Measurements from ENCODE around the gene SLC52A1.
"Not testable (repeated sequence)": the region's sequence is repeated elsewhere in the genome, so short reads cannot be mapped to it uniquely, and the experiment has no call there.

The SLC52A1 gene

GRCh38 chr17:5035315-5035714, at the start of gene SLC52A1:
TSS of gene SLC52A1 (minus strand) at chr17:5035426. CDS start at chr17:5034606, 820 bp downstream.
- no peak for DNase-seq

GRCh38 chr17:5080591-5080990, 45.4 kb upstream of the SLC52A1 start:
- no peak for DNase-seq

GRCh38 chr17:5078106-5079028, 43.1 kb upstream of the SLC52A1 start, which contains the start of gene ZFP3:
TSS of gene ZFP3 (plus strand) at chr17:5078467. CDS start at chr17:5091505, 13,038 bp downstream.
- DNase-seq, result peak; percentile 87

- no peak for DNase-seq
Observed at GRCh38 chr17:5077781-5078105, 42.5 kb upstream of the SLC52A1 start.

GRCh38 chr17:5077275-5077674, 42.0 kb upstream of the SLC52A1 start:
- not testable (repeated sequence) for DNase-seq

- not testable (repeated sequence) for DNase-seq
Observed at GRCh38 chr17:5075472-5075871, 40.2 kb upstream of the SLC52A1 start.

GRCh38 chr17:5069724-5070123, 34.5 kb upstream of the SLC52A1 start:
- no peak for DNase-seq

- DNase-seq, result no peak
Observed at GRCh38 chr17:5068236-5068635, 33.0 kb upstream of the SLC52A1 start.

GRCh38 chr17:5065227-5065744, 30.1 kb upstream of the SLC52A1 start:
- DNase-seq, result no peak

GRCh38 chr17:5055543-5055942, 20.3 kb upstream of the SLC52A1 start:
- DNase-seq, result no peak

- DNase-seq, result no peak
Observed at GRCh38 chr17:5050278-5050677, 15.1 kb upstream of the SLC52A1 start.

- no peak for DNase-seq
Observed at GRCh38 chr17:5049314-5049841, 14.2 kb upstream of the SLC52A1 start.

GRCh38 chr17:5047446-5047845, 12.2 kb upstream of the SLC52A1 start:
- no peak for DNase-seq

GRCh38 chr17:5045496-5045895, 10.3 kb upstream of the SLC52A1 start:
- no peak for DNase-seq

GRCh38 chr17:5044630-5045029, 9.4 kb upstream of the SLC52A1 start:
- DNase-seq, result no peak

- no peak for DNase-seq
Observed at GRCh38 chr17:5043524-5043923, 8.3 kb upstream of the SLC52A1 start.

GRCh38 chr17:5042157-5043022, 7.2 kb upstream of the SLC52A1 start:
- DNase-seq, result no peak

- DNase-seq, result no peak
Observed at GRCh38 chr17:5034651-5035050, 575 bp downstream of the SLC52A1 start.

GRCh38 chr17:5034063-5034462, 1.2 kb downstream of the SLC52A1 start:
- no peak for DNase-seq

- DNase-seq, result no peak
Observed at GRCh38 chr17:5033352-5034015, 1.7 kb downstream of the SLC52A1 start.

- no peak for DNase-seq
Observed at GRCh38 chr17:5032865-5033264, 2.4 kb downstream of the SLC52A1 start.

- DNase-seq, result peak; percentile 79
Observed at GRCh38 chr17:5031365-5032082, 3.7 kb downstream of the SLC52A1 start.

Measured in RPMI8226 (cell line).